ENCODE data around the gene TTC5. TPM values are rescaled to one million over a fixed set of nuclear protein-coding genes. Genes with fewer than 3 reads are reported as not detected.
"Not testable (repeated sequence)": the region's sequence is repeated elsewhere in the genome, so short reads cannot be mapped to it uniquely, and the experiment has no call there.

TTC5 gene
- polyA plus RNA-seq (2013, experiment 1 of 2; ENCODE audit: insufficient read length): 13.1 TPM
- 12.9 TPM for polyA plus RNA-seq (2013, experiment 2 of 2; ENCODE audit: insufficient read length)

DNA sequence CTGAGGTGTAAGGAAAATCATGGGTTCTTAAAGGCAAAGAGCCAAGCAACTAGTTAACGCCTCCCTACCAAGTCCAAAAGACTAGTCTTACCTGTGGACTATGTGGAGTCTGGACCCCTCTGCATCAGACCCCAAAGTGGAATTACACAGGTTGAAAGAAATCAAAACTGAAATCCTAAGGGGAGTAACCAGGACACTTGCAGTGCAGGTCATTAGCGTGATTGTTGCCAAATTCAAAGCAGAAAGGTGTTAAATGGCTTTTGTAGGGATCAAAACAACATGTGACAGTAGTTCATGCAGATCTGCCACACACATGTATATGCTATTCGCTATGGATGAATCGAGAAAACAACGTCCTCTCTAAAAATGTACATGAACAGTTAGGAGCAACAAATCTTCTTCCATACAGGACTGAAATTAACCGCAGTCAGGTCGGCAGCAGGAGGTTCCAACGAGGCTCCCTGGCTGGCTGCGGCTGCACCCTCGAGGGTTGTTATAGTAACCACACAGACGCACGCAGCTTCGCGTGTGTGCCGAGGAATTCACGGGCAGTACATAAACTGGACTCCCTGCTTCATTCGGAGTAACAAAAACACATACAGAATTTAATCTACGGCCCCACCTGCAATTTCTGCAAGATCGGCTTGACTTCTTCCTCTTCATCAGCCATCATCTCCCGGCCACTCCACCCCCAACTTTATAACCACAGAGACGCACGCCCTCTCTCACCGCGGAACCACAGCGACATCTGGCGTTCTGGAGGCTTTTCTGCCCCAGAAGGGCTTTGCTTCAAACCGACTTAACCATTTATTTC lies at the start of gene TTC5:
Gene TTC5 (minus strand): TSS at position 687 of the 814 bp plus-strand sequence. CDS start 14 bp downstream, at position 673.
- peak; percentile 86 for DNase-seq

DNA sequence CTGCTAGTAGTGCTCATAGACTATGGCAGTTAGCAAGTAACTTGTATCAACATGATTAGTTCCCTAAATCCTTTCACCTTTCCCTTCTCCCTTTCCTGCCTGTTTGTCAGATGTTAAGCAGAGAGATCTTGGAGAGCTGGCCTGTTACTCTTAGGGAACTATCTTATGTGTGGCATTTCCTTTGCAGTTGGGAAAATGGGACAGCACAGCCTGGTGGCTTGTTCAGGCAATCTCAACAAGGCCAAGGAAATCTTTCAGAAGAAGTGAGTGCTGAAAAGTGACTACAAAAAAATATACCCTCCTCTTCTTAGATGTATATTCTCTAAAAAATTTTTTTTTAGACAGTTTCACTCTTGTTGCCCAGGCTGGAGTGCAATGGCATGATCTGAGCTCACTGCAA lies 45.1 kb upstream of the TTC5 start:
- peak; percentile 8 for DNase-seq

GRCh38 chr14:20350282-20350681 lies 44.5 kb upstream of the TTC5 start:
- no peak for DNase-seq

DNA sequence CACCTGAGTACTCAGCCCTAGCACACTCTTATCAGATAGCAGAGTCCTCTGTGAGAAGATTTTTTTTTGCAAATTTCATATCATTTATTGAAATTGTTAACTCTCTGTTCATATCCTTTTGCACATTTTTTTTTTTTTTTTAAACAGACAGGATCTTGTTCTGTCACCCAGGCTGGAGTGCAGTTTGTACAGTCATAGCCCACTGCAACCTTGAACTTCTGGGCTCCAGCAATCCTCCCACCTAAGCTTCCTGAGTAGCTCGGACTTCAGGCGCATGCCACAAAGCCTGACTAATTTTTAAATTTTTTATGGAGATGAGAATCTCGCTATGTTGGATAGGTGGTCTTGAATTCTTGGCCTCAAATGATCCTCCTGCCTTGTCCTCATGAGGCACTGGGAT lies 42.0 kb upstream of the TTC5 start:
- no peak for DNase-seq

DNA sequence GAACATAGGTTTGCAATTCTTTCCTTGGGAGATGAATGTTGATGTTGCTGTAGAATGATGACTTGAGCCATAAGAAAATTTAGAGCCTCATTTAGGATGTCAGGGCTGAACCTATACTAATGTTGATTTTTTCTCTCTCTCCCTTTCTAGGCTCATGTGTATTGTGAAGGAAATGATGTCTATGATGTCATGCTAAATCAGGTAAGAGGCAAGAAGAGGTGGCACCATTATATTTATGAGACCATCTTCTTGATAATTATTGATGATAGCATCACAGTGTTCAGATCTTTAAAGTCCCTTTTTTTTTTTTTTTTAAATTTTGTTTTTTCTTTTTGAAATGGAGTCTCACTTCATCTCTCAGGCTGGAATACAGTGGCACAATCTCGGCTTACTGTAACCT lies 41.0 kb upstream of the TTC5 start:
- DNase-seq: no peak

DNA sequence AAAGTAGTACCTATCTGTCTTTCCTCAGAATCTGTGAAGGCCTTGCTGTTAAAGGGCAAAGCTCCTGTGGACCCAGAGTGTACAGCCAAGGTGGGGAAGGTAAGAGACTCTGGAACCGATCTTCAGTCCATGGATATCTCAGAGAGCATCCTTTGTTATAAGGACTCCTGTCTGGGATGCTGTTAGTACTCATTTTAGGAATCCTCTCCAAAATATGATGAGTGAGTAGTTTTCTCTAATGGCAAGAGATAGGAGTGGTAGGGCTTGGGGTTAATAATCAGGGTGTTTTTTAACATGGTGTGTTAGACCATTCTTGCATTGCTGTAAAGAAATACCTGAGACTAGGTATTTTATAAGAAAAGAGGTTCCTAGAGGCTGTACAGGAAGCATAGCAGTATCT lies 39.6 kb upstream of the TTC5 start:
- no peak for DNase-seq

GRCh38 chr14:20343862-20344220 lies 38.1 kb upstream of the TTC5 start:
- DNase-seq: peak; percentile 14

GRCh38 chr14:20343092-20343861 lies 37.5 kb upstream of the TTC5 start, which contains the start of gene PARP2:
Gene PARP2, plus strand, starts transcription at chr14:20343635. Its CDS starts 7 bp downstream, at chr14:20343642.
- peak; percentile 100 for DNase-seq

- DNase-seq: no peak
Observed at GRCh38 chr14:20341646-20342045, 35.9 kb upstream of the TTC5 start.

GRCh38 chr14:20341032-20341431 lies 35.3 kb upstream of the TTC5 start:
- DNase-seq: not testable (repeated sequence)

DNA sequence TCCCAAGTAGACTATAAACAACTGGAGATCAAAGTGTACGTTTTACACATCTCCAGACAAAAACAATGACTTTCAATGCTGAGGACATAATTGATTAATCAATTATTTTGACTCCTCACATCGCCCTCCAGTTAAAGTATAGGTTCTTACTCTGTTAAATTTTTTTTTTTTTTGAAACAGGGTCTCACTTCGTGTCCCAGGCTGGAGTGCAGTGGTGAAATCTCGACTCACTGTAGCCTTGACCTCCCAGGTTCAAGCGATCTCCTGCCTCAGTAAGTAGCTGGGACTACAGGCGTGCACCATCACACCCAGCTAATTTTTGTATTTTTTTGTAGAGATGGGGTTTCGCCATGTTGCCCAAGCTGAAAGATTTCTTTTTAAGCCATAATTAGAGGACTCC lies 28.3 kb upstream of the TTC5 start:
- no peak for DNase-seq

DNA sequence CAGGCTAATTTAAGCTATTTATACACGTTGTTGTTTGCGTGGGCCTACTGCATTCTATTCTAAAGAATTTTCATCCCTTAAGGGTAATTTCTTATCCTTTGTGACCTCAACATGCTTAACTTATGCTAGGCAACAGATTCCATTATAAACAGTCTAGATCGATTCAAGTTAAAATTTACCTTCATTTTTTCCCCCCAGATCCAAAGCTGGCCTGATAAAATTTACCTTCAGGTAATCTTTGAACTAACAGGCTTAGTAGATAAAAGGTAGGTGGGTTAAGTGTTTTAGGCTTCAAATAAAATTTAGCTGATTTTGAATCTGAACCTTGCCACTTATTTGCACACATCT lies 27.7 kb upstream of the TTC5 start:
- DNase-seq: no peak

DNA sequence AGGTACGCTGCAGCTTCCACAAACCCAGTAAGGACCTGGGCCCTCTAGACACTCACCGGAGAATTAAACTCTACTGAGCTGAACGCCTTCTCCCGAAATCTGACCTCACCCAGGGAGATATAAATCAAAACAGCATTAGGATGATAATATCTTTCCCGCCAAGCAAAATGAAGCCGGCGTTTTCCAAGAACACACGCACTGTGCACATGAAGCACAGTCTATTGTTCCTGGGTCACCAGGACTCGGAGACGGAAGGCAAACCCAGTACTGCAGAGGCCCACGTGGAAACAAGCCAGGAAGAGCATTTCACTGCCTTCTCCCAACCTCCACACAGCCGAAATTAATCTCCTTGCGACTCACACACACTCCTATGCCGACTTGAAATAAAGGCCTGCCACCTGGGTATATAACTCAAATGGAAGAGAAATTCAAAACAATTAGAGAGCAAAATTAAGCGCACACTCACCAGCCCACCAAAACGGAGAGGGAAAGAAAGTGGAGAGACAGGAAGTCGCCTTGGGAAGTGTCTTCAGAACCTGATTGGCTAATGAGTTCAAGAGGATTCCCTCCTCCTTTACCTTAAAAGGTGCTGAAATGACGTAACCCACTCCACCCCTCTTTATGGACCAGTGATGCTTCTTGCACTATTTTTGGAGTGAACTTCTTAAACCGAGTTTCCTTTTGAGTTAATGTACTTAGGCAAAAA lies 27.2 kb upstream of the TTC5 start, which contains the start of gene CCNB1IP1:
Gene CCNB1IP1 (minus strand): TSS at position 492 of the 706 bp plus-strand sequence. CDS start 16,756 bp downstream, outside the sequence.
- DNase-seq: peak; percentile 90

DNA sequence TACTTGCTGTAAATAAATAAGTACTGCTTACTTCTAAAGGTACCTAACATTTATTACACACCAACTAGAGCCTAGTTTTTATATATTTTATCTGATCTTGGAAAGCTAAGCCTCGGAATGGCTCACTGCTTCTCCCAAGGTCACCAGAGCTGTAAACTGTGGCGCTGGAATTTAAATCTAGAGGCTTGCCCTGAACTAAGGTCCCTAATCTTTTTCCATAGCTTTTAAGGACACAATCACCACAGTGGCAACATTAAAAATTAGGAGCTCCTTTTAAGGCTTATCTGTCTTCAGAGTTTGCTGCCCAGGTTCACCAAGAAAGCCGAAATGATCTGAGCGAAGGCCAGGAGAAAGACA lies 26.7 kb upstream of the TTC5 start:
- no peak for DNase-seq

- no peak for DNase-seq
Observed at GRCh38 chr14:20331053-20331613, 25.4 kb upstream of the TTC5 start.

DNA sequence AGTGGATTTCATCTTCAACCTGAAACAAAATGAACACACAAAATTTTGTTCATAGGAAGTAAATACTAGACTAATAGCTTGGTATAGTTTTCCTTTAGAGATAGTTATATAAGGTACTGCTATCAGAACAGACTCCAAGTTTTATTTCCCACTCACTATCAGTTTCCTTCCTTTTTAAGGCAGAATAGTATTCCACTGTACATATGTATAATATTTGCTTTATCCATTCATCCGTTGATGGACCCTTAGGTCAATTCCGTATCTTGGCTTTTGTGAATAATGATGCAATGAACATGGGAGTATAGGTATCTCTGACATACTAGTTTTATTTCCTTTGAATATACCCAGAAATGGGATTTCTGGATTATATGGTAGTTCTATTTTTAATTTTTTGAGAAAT lies 23.6 kb upstream of the TTC5 start:
- no peak for DNase-seq

- DNase-seq: no peak
Observed at GRCh38 chr14:20328705-20329104, 23.0 kb upstream of the TTC5 start.

GRCh38 chr14:20327005-20327869 lies 21.5 kb upstream of the TTC5 start:
- DNase-seq: peak; percentile 64

GRCh38 chr14:20317720-20318119 lies 12.0 kb upstream of the TTC5 start:
- DNase-seq: no peak

GRCh38 chr14:20314026-20314425 lies 8.3 kb upstream of the TTC5 start:
- DNase-seq: no peak

GRCh38 chr14:20306079-20306423 lies 300 bp upstream of the TTC5 start:
- no peak for DNase-seq
